Measurements from ENCODE around the gene TBC1D21.

GRCh38 chr15:73839699-73840377 is 33.5 kb upstream of the TBC1D21 start:
- TF ChIP-seq EZH2 (IDR thresholded peaks at IDR 0.05; ENCODE audit: low read depth) (no peak), CTCF (conservative IDR thresholded peaks at IDR 0.05) (no peak)

All from PC-9 (cell line).